GM18526 (cell line): ENCODE data around the gene DNAJB5.

Experiments
- POLR2A ChIP-seq: IDR thresholded peaks from 3 replicates; pipeline ENCODE4 v1.6.1; 2011; ENCODE audit not compliant: insufficient read length; ENCODE audit errors: extremely low read depth

Gene DNAJB5

GRCh38 chr9:35026671-35027070 is 37.1 kb downstream of the DNAJB5 start:
- no peak for TF ChIP-seq POLR2A

GRCh38 chr9:35027374-35027773 is 37.8 kb downstream of the DNAJB5 start:
- TF ChIP-seq POLR2A = no peak

- TF ChIP-seq POLR2A = no peak
Observed at GRCh38 chr9:35027860-35028259, 38.3 kb downstream of the DNAJB5 start.

DNA sequence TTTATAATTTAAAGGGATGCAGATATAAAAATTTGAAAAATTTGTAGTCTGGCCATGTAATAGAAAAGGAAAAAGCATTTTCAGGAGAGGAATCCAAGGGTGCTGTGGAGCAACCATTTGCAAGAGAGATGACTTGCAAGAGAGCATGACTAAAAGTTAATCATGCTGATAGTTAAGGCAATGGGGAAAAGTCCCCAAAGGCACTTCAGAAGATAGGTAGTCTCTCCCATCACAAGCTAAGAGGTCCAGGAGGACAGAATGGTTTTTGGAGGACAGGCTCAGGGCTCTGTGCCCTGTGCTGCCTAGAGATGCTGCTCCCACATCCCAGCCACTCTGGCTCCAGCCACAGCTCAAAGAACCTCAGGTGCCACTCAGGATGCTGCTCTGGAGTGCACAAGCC is 38.8 kb downstream of the DNAJB5 start:
- TF ChIP-seq POLR2A = no peak

DNA sequence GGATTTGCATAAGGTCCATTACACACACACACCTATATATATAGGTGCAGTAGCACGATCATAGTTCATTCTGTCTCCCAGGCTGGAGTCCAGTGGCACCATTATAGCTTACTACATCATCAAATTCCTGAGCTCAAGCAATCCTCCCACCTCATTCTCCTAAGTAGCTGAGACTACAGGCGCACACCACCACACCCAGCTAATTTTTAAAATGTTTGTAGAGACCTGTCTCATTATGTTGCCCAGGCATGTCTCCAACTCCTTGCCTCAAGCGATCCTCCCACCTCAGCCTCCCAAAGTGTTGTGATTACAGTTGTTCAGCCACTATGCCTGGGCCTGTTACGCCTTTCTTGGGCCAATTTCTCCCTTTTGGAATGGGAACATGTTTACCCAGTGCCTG is 39.7 kb downstream of the DNAJB5 start:
- TF ChIP-seq POLR2A = no peak

- TF ChIP-seq POLR2A = no peak
Observed at GRCh38 chr9:35029852-35030251, 40.3 kb downstream of the DNAJB5 start.

DNA sequence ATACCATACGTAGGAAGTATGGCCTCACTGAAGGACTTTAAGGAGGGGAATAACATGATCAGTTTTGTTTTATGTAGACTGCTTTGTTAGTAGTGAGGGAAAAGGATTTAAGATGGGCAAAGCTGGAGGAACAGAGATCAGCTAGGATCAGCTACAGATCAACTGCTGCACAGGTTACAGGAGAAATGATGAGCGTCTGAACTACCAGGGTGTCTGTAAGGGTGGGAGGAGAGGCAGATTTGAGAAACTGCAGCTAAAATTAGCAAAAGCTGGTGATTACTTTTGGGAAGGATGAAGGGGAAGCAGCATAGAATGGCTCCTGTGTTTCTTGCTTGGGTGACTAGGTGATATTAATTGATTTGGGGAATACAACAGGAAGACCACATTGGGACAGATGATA is 43.6 kb downstream of the DNAJB5 start:
- no peak for TF ChIP-seq POLR2A

- no peak for TF ChIP-seq POLR2A
Observed at GRCh38 chr9:35035851-35036701, 46.5 kb downstream of the DNAJB5 start.

DNA sequence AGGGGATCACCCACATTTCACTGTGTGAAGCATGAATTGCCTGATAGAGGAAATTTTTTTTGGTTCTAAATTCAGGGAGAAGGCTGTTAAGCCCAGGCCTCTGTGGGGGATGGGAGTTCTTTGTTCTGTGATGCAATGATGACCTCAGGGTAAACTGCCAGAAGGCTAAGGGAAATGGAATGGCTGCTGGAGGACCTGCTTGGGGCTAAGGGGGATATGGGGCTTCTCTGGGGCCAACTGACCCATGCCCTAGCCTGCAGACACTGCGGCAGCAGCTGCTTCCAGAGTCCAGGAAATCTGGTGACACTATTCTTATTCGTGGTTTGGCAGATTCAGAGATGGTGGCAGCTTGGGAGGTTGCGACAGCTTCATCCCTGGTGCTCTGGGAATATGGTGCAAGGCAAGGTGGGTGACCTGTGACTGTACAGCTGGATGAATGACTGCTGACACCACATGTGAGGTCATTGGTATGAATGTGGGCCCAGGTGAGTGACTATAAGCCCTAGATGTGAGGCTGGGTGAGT is 52.6 kb downstream of the DNAJB5 start:
- TF ChIP-seq POLR2A = no peak

DNA sequence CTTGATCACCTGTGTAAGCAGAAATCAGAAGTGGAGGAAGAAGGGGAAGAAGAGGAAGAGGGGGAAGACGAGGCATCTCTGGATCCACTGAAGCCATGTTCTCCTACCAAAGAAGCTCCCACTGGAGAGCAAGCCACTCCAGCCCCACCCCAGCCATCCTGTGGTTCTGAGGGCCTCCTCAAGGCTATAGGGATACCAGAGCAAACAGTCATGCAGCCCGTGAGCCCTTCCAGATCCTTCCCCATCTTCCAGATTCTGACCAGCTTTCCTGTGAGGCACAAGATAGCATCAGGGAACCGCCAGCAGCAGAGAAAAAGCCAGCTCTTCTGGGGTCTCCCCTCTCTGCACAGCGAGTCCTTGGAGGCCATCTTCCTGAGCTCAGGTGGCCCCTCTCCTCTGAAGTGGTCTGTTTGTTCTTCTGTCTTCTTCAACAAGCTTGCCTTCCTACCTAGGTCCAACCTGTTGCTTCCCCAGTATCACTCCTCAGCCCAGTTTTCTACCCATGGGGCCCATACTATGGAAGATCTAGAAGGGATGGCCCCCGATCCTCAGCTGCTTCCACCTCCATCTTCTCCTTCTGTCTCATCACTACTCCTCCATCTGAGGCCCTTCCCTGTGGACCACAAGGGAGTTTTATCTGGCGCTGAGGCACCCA is 53.5 kb downstream of the DNAJB5 start:
- no peak for TF ChIP-seq POLR2A

DNA sequence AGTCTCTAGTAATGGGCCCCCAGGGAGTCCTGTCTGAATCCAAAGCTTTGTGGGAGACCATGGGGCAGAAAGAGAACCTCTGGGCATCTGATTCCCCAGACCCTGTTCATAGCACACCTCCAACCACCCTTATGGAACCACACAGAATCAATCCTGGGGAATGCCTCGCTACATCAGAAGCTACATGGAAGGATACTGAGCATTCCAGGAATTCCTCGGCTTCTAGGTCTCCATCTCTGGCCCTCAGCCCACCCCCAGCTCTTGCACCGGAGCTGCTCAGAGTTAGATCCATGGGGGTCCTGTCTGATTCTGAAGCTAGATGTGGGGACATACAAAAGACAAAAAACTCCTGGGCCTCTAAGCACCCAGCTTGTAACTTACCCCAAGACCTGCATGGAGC is 54.5 kb downstream of the DNAJB5 start:
- TF ChIP-seq POLR2A = no peak
